Prostate gland (tissue), 2 donors: ENCODE results near the gene CRTC3.

ENCODE experiments used
- POLR2A ChIP-seq: fragments of 450-650 bp; IDR thresholded peaks from one replicate; pipeline ENCODE4 v1.6.1; 2016; ENCODE audit warnings: antibody characterized with exemption, mild to moderate bottlenecking
- TF ChIP-seq, protein P1 (sequence below), 4 experiments: fragments of 200-600 bp in 2 of 4; fragments of 450-650 bp in 2 of 4; sonication (generic) in 2 of 4; IDR thresholded peaks; 1 replicate in 3 of 4; 2 replicates in 1 of 4; pipeline ENCODE4 v1.5.1; 2016 to 2019; ENCODE audit warnings: antibody characterized with exemption in 4 of 4, mild to moderate bottlenecking in 2 of 4, moderate library complexity in 2 of 4

DNA sequence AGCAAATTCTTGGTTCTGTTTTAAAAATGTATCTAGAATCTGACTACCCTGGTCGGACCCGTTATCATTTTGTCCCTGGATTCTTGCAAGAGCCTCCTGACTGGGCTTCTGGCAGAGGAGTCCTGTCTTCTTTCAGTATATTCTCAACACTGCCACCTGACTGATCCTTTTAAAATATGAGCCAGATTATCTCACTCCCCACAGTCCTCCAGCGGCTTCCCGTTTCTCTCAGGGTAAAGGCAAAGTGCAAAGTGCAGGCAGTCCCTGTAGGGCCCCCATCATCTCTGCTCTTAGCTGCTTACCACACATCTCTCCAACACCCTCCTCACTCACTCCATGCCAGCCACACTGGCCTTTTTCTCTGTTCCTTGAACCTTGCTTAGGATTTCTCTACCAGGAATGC, 28.4 kb downstream of the CRTC3 start:
- TF ChIP-seq, protein P1, sequence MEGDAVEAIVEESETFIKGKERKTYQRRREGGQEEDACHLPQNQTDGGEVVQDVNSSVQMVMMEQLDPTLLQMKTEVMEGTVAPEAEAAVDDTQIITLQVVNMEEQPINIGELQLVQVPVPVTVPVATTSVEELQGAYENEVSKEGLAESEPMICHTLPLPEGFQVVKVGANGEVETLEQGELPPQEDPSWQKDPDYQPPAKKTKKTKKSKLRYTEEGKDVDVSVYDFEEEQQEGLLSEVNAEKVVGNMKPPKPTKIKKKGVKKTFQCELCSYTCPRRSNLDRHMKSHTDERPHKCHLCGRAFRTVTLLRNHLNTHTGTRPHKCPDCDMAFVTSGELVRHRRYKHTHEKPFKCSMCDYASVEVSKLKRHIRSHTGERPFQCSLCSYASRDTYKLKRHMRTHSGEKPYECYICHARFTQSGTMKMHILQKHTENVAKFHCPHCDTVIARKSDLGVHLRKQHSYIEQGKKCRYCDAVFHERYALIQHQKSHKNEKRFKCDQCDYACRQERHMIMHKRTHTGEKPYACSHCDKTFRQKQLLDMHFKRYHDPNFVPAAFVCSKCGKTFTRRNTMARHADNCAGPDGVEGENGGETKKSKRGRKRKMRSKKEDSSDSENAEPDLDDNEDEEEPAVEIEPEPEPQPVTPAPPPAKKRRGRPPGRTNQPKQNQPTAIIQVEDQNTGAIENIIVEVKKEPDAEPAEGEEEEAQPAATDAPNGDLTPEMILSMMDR (IDR thresholded peaks at IDR 0.05) = no peak
- TF ChIP-seq POLR2A = no peak
